SK-N-DZ (cell line): ENCODE results near the gene NBEA.

Experiments
- DNase-seq: peaks from one replicate; pipeline ENCODE4 v3.0.0-alpha.2; 2015; ENCODE audit warnings: low spot score

Gene NBEA

DNA sequence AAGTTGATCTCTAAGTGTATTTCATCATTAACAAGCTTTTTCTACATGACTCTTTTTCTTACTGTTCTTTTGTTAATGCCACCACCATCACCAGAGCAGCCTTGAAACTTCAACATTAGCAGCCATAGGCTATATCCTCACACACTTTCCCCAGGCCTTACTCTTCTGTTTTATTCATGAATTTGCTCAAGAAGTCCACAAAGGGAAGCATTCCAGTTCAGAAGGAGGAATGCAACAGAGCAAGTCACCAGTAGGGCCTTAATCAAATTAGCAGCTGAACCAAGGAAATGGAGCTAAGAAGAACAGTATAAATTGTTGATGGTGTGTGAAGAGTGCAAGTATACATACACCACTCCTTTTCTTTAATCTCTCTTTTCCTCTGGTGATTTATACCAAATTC lies 223.1 kb downstream of the NBEA start:
- DNase-seq = peak; percentile 25

GRCh38 chr13:35179494-35179893 lies 237.4 kb downstream of the NBEA start:
- no peak for DNase-seq

DNA sequence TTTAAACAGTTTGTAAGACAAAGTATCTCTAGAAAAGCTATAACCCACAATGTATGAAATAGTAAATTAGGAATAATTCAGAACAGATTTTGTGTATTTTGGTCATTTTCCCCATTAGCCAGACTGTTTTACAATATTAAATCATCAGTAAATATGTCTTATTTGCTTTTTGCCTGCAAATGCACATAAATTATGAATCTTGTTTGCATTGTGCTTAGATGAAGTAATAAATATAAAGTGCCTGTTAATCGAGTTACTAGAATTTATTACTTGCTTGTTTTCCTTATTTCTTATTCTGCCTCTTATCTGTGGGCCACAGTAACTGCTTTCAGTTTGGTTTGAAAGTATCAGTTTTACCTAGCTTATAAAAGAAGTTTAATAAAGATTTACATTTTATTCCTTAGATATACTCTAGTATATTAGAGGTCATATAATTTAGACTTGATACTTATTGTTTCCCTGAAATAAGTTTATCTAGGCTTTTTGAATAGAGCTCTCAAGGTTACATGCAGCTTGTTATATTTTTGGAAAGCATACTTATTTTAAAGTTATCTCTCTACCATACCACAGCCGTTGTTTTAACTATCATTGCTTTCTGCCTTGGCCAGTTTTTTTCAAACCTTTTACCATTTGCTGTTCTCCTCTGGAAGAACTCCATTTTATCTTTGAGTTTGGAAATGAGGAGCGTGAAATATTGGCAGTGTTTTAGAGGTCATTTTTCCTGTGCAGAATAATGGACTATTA lies 238.0 kb downstream of the NBEA start:
- DNase-seq = no peak

GRCh38 chr13:35190241-35190640 lies 248.2 kb downstream of the NBEA start:
- no peak for DNase-seq

DNA sequence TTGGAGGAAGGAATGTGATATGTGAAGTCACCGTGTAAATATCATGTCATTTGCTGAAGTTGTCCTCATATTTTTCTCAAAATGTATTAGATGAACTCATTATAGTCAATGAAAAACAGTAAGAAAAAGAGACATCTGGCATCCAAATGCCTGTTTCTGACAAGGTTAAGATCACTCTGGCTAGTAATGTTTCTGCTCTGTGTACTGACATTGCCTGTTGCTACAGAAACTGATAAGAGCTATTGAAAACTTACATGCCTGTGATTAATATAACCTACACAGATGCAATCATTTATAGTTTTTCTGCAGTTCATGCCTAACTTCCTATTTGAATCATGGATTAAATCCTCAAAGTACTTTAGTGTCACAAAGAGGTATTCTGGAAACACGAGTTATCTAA lies 249.8 kb downstream of the NBEA start:
- peak; percentile 72 for DNase-seq

DNA sequence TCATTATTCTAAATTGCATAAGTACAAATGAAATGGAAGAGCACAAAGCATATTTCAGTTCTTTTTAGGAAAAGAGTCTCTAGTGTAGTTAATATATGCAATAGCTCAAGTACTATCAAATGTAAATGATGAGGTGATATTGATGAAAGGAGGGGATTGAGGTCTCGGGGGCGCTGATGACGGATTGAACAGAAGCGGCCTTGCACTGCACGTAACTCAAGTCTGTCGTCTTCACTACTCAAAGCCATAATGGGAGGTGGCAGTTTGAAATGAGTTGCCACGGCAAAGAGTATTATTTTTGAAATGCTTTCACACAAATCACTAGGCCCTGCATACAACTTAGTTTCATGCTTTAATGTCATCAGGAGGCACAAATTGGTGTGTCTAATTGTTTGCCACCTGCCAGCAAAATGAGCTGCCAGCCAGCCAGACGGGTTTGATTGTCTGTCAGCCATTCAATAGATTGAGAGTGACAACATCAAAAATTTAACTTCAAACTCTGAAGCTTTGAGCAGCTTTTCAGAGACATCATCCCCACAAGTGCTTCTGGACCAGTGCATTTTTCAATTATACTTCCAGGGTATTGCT lies 256.6 kb downstream of the NBEA start:
- peak; percentile 96 for DNase-seq

DNA sequence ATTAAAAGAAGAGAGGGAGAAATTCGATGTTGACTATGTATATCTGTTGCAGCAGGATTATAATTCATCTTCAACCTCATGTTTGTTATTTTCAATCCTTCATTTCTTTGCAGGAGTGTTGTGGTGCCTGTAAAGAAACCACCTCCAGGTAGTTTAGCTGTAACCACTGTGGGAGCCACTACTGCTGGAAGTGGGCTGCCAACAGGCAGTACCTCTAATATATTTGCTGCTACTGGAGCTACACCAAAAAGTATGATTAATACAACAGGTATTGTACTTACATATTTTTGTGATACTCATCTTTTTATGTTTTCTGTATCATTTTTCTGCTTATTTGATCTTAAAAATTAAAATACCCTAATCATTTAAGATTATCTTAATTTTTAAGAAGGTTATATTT lies 266.5 kb downstream of the NBEA start:
- no peak for DNase-seq

DNA sequence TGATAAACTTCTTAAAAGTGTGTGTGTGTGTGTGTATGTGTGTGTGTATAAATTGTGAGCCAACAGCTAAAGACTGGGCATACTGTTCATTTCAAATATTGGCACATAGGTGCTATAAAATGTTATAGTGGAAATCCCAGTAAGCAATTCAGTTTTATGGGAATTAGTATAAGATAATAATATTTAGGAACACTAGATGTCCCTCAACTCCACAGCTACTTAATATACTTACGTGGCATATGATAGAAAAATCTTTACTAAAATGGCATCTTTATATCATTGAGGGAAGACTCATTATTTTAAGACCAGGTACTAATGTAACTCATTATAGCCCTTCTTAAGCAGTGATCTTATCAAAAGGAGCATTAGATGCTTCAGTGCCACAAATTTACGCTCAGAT lies 268.2 kb downstream of the NBEA start:
- DNase-seq = no peak

DNA sequence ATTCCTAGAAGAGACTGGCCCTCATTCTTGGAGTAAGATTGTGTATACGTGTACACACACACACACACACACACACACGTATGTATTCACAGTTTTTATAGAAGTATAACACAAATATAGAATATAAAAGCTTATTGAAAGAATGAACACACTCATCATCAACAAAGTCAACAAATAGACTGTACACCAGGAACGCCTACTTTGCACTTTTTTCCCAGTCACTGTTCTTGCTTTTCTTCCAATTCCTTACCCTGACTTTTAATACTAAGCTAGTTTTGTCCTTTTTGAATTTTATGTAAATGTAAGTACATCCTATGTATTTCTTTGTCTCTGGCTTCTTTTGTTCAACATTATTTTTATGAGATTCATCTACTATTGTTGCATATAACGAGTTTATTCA lies 269.9 kb downstream of the NBEA start:
- DNase-seq = no peak

- DNase-seq = peak; percentile 79
Measured at GRCh38 chr13:35213911-35214310, 271.8 kb downstream of the NBEA start.

GRCh38 chr13:35216131-35216530 lies 274.1 kb downstream of the NBEA start:
- no peak for DNase-seq

- no peak for DNase-seq
Measured at GRCh38 chr13:35219021-35219420, 277.0 kb downstream of the NBEA start.

GRCh38 chr13:35225159-35225558 lies 283.1 kb downstream of the NBEA start:
- no peak for DNase-seq

- DNase-seq = no peak
Measured at GRCh38 chr13:35225582-35225981, 283.5 kb downstream of the NBEA start.

- no peak for DNase-seq
Measured at GRCh38 chr13:35228536-35228935, 286.5 kb downstream of the NBEA start.

GRCh38 chr13:35231426-35231825 lies 289.4 kb downstream of the NBEA start:
- no peak for DNase-seq

GRCh38 chr13:35238274-35238673 lies 296.2 kb downstream of the NBEA start:
- DNase-seq = no peak

- DNase-seq = no peak
Measured at GRCh38 chr13:35252536-35253205, 310.6 kb downstream of the NBEA start.

- no peak for DNase-seq
Measured at GRCh38 chr13:35255241-35255640, 313.2 kb downstream of the NBEA start.

DNA sequence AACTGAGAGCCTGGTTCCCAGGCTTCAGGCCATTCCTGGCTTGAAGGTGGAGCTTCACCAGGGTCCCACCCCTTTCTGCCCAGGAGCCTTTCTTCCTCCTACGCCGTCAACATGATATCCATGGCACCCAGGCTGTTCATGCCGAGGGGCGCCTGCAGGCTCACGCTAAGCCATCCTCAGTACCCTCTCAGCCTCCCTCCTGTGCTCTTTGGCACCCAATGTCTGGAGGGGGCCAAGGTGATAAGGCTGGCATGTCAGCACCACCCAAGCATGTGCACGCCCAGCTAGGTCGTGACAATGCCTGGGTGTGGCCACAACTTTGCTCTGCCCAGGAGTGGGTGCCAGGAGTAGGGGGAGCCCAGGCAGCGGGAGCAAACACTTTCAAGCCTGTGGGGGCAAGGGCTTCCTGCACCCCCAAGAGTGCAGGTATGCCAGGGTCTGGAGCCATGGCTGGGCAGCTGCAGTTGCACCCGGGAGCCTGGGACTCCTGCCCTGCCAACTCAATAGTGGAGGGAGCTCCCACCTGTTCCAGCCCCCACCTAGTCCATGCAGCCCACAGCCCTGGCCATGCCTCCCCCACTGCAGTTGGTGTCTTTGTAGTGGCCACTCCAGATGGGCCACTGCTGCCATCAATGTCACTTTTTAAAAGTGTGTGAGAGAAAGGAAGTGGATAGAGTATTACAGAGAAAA lies 314.5 kb downstream of the NBEA start:
- no peak for DNase-seq

DNA sequence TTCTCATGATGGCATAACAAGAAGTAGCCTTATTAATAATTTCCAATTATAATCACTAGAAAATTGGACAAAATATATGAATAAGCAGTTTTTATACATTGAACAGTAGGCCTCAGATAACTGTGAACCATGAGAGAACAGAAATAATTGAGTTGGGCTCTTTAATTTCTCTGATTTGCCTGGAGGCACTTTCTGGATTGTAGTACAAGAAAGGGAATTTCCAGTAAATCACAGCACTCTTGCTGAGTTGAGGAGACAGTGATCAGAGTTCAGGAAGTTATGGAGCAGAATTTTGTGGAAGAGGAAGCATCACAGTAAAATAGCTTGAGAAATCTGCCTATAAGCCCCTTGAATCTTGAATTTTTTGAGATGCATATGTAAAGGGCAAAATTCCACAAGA lies 318.2 kb downstream of the NBEA start:
- DNase-seq = no peak

GRCh38 chr13:35266412-35266811 lies 324.3 kb downstream of the NBEA start:
- no peak for DNase-seq
